HG03108 (cell line): ENCODE results near the gene DOC2A.
"Not testable (repeated sequence)": the region's sequence is repeated elsewhere in the genome, so short reads cannot be mapped to it uniquely, and the experiment has no call there.

Source experiments
- ATAC-seq: cut with Tn5 transposase; IDR thresholded peaks from one replicate; pipeline ENCODE4 v1.9.1; 2021; ENCODE audit warnings: moderate library complexity; ENCODE audit not compliant: unreplicated experiment

The DOC2A gene

GRCh38 chr16:30027588-30028437 is 17.0 kb upstream of the DOC2A start:
- no peak for ATAC-seq

GRCh38 chr16:30026449-30026848 is 15.6 kb upstream of the DOC2A start:
- ATAC-seq: no peak

GRCh38 chr16:30025574-30025973 is 14.7 kb upstream of the DOC2A start:
- no peak for ATAC-seq

- ATAC-seq: no peak
Measured at GRCh38 chr16:30025156-30025555, 14.3 kb upstream of the DOC2A start.

GRCh38 chr16:30024451-30024850 is 13.6 kb upstream of the DOC2A start:
- ATAC-seq: no peak

GRCh38 chr16:30023586-30023985 is 12.8 kb upstream of the DOC2A start:
- ATAC-seq: no peak

- ATAC-seq: no peak
Measured at GRCh38 chr16:30022887-30023286, 12.1 kb upstream of the DOC2A start, which contains the start of gene C16orf92. TSS of gene C16orf92 (plus strand) at chr16:30023198. CDS start at chr16:30023341, 143 bp downstream.

GRCh38 chr16:30018731-30019158 is 7.9 kb upstream of the DOC2A start:
- ATAC-seq: no peak

- not testable (repeated sequence) for ATAC-seq
Measured at GRCh38 chr16:30017937-30018336, 7.1 kb upstream of the DOC2A start.

GRCh38 chr16:30017277-30017656 is 6.4 kb upstream of the DOC2A start:
- no peak for ATAC-seq

- ATAC-seq: no peak
Measured at GRCh38 chr16:30016555-30017276, 5.9 kb upstream of the DOC2A start.

GRCh38 chr16:30015450-30015849 is 4.6 kb upstream of the DOC2A start:
- ATAC-seq: not testable (repeated sequence)

- ATAC-seq: not testable (repeated sequence)
Measured at GRCh38 chr16:30012598-30012997, 1.8 kb upstream of the DOC2A start.

- ATAC-seq: no peak
Measured at GRCh38 chr16:30011714-30012504, 1.1 kb upstream of the DOC2A start.

GRCh38 chr16:30009990-30010843 is 610 bp downstream of the DOC2A start:
- no peak for ATAC-seq

- no peak for ATAC-seq
Measured at GRCh38 chr16:30009085-30009862, 1.6 kb downstream of the DOC2A start.

GRCh38 chr16:30007378-30007895 is 3.4 kb downstream of the DOC2A start:
- no peak for ATAC-seq

GRCh38 chr16:30006659-30007377 is 4.0 kb downstream of the DOC2A start:
- no peak for ATAC-seq

GRCh38 chr16:30006095-30006473 is 4.7 kb downstream of the DOC2A start:
- ATAC-seq: no peak
